ENCODE data around the gene STK16.

Gene STK16

GRCh38 chr2:219216535-219216915 lies 28.8 kb upstream of the STK16 start:
- no peak overlapping the region for H3K9ac ChIP-seq (ENCODE audit: low read depth, low read length)
- peak overlapping the region; percentile 13 for H3K4me3 ChIP-seq (ENCODE audit: low read depth, low read length)
- H3K36me3 ChIP-seq (ENCODE audit: control insufficient read depth, insufficient read depth, low read length), result peaks cover 11% of the 10 kb centered on the region
- no peaks in the 10 kb centered on the region for H3K27me3 ChIP-seq (ENCODE audit: control insufficient read depth, insufficient read depth, low read length)
- H3K9me3 ChIP-seq (ENCODE audit: control insufficient read depth, insufficient read depth, low read length), result no peaks in the 10 kb centered on the region
- H3K4me1 ChIP-seq (ENCODE audit: control insufficient read depth, insufficient read depth, low read length), result peaks cover 5% of the 10 kb centered on the region

GRCh38 chr2:219218217-219218731 lies 27.0 kb upstream of the STK16 start:
- Histone ChIP-seq H3K36me3 (ENCODE audit: control insufficient read depth, insufficient read depth, low read length) (peaks cover 9% of the 10 kb centered on the region), H3K27me3 (ENCODE audit: control insufficient read depth, insufficient read depth, low read length) (no peaks in the 10 kb centered on the region), H3K9ac (ENCODE audit: low read depth, low read length) (no peak overlapping the region), H3K4me1 (ENCODE audit: control insufficient read depth, insufficient read depth, low read length) (peaks cover 5% of the 10 kb centered on the region), H3K9me3 (ENCODE audit: control insufficient read depth, insufficient read depth, low read length) (no peaks in the 10 kb centered on the region), H3K4me3 (ENCODE audit: low read depth, low read length) (peak overlapping the region; percentile 79)

- Histone ChIP-seq H3K4me3 (ENCODE audit: low read depth, low read length) (peak within 1 kb of the TSS; percentile 79), H3K36me3 (ENCODE audit: control insufficient read depth, insufficient read depth, low read length) (peaks cover 16% of the 10 kb centered on the region), H3K9me3 (ENCODE audit: control insufficient read depth, insufficient read depth, low read length) (no peaks in the 10 kb centered on the region), H3K4me1 (ENCODE audit: control insufficient read depth, insufficient read depth, low read length) (peaks cover 5% of the 10 kb centered on the region), H3K27me3 (ENCODE audit: control insufficient read depth, insufficient read depth, low read length) (no peaks in the 10 kb centered on the region), H3K9ac (ENCODE audit: low read depth, low read length) (peak within 1 kb of the TSS; percentile 47)
These were observed 26.3 kb upstream of the STK16 start, which contains the start of gene ABCB6 for GRCh38 chr2:219218732-219219701. TSS of gene ABCB6 (minus strand) at chr2:219218958. CDS start at chr2:219218673, 285 bp downstream.

GRCh38 chr2:219219784-219220532 lies 25.3 kb upstream of the STK16 start:
- no peaks in the 10 kb centered on the region for H3K9me3 ChIP-seq (ENCODE audit: control insufficient read depth, insufficient read depth, low read length)
- peaks cover 21% of the 10 kb centered on the region for H3K36me3 ChIP-seq (ENCODE audit: control insufficient read depth, insufficient read depth, low read length)
- no peak overlapping the region for H3K4me3 ChIP-seq (ENCODE audit: low read depth, low read length)

GRCh38 chr2:219220652-219221402 lies 24.5 kb upstream of the STK16 start:
- peaks cover 29% of the 10 kb centered on the region for H3K36me3 ChIP-seq (ENCODE audit: control insufficient read depth, insufficient read depth, low read length)
- no peak overlapping the region for H3K9ac ChIP-seq (ENCODE audit: low read depth, low read length)
- no peak overlapping the region for H3K4me3 ChIP-seq (ENCODE audit: low read depth, low read length)
- H3K9me3 ChIP-seq (ENCODE audit: control insufficient read depth, insufficient read depth, low read length), result no peaks in the 10 kb centered on the region
- H3K4me1 ChIP-seq (ENCODE audit: control insufficient read depth, insufficient read depth, low read length), result peaks cover 5% of the 10 kb centered on the region
- no peaks in the 10 kb centered on the region for H3K27me3 ChIP-seq (ENCODE audit: control insufficient read depth, insufficient read depth, low read length)

More at GRCh38 chr2:219219784-219220532, 25.3 kb upstream of the STK16 start:
- peak overlapping the region; percentile 47 for H3K9ac ChIP-seq (ENCODE audit: low read depth, low read length)
- H3K27me3 ChIP-seq (ENCODE audit: control insufficient read depth, insufficient read depth, low read length), result no peaks in the 10 kb centered on the region
- peaks cover 5% of the 10 kb centered on the region for H3K4me1 ChIP-seq (ENCODE audit: control insufficient read depth, insufficient read depth, low read length)

- peaks cover 3% of the 10 kb centered on the region for H3K4me1 ChIP-seq (ENCODE audit: control insufficient read depth, insufficient read depth, low read length)
- H3K9ac ChIP-seq (ENCODE audit: low read depth, low read length), result no peak overlapping the region
- H3K36me3 ChIP-seq (ENCODE audit: control insufficient read depth, insufficient read depth, low read length), result peaks cover 29% of the 10 kb centered on the region
- no peaks in the 10 kb centered on the region for H3K27me3 ChIP-seq (ENCODE audit: control insufficient read depth, insufficient read depth, low read length)
- no peaks in the 10 kb centered on the region for H3K9me3 ChIP-seq (ENCODE audit: control insufficient read depth, insufficient read depth, low read length)
- no peak overlapping the region for H3K4me3 ChIP-seq (ENCODE audit: low read depth, low read length)
These were observed 23.2 kb upstream of the STK16 start for GRCh38 chr2:219221957-219222518.

GRCh38 chr2:219223831-219224610 lies 21.3 kb upstream of the STK16 start:
- H3K4me3 ChIP-seq (ENCODE audit: low read depth, low read length), result no peak overlapping the region
- no peak overlapping the region for H3K9ac ChIP-seq (ENCODE audit: low read depth, low read length)
- H3K9me3 ChIP-seq (ENCODE audit: control insufficient read depth, insufficient read depth, low read length), result no peaks in the 10 kb centered on the region
- H3K27me3 ChIP-seq (ENCODE audit: control insufficient read depth, insufficient read depth, low read length), result no peaks in the 10 kb centered on the region
- peaks cover 29% of the 10 kb centered on the region for H3K36me3 ChIP-seq (ENCODE audit: control insufficient read depth, insufficient read depth, low read length)
- peaks cover 3% of the 10 kb centered on the region for H3K4me1 ChIP-seq (ENCODE audit: control insufficient read depth, insufficient read depth, low read length)

GRCh38 chr2:219225350-219225749 lies 19.9 kb upstream of the STK16 start:
- Histone ChIP-seq H3K9me3 (ENCODE audit: control insufficient read depth, insufficient read depth, low read length) (no peaks in the 10 kb centered on the region), H3K9ac (ENCODE audit: low read depth, low read length) (no peak overlapping the region), H3K36me3 (ENCODE audit: control insufficient read depth, insufficient read depth, low read length) (peaks cover 28% of the 10 kb centered on the region), H3K4me1 (ENCODE audit: control insufficient read depth, insufficient read depth, low read length) (no peaks in the 10 kb centered on the region), H3K4me3 (ENCODE audit: low read depth, low read length) (no peak overlapping the region), H3K27me3 (ENCODE audit: control insufficient read depth, insufficient read depth, low read length) (no peaks in the 10 kb centered on the region)

GRCh38 chr2:219228041-219228910 lies 17.0 kb upstream of the STK16 start:
- Histone ChIP-seq H3K27me3 (ENCODE audit: control insufficient read depth, insufficient read depth, low read length) (no peaks in the 10 kb centered on the region), H3K4me3 (ENCODE audit: low read depth, low read length) (peak overlapping the region; percentile 98), H3K9ac (ENCODE audit: low read depth, low read length) (peak overlapping the region; percentile 76), H3K36me3 (ENCODE audit: control insufficient read depth, insufficient read depth, low read length) (peaks cover 36% of the 10 kb centered on the region), H3K9me3 (ENCODE audit: control insufficient read depth, insufficient read depth, low read length) (no peaks in the 10 kb centered on the region), H3K4me1 (ENCODE audit: control insufficient read depth, insufficient read depth, low read length) (no peaks in the 10 kb centered on the region)

GRCh38 chr2:219228911-219229304 lies 16.4 kb upstream of the STK16 start:
- H3K4me3 ChIP-seq (ENCODE audit: low read depth, low read length), result peak overlapping the region; percentile 98
- no peaks in the 10 kb centered on the region for H3K4me1 ChIP-seq (ENCODE audit: control insufficient read depth, insufficient read depth, low read length)
- H3K9ac ChIP-seq (ENCODE audit: low read depth, low read length), result peak overlapping the region; percentile 76
- H3K9me3 ChIP-seq (ENCODE audit: control insufficient read depth, insufficient read depth, low read length), result no peaks in the 10 kb centered on the region
- H3K27me3 ChIP-seq (ENCODE audit: control insufficient read depth, insufficient read depth, low read length), result no peaks in the 10 kb centered on the region
- peaks cover 35% of the 10 kb centered on the region for H3K36me3 ChIP-seq (ENCODE audit: control insufficient read depth, insufficient read depth, low read length)
